ENCODE measurements around the gene SEPTIN5. TPM values are rescaled to one million over a fixed set of nuclear protein-coding genes. Genes with fewer than 3 reads are reported as not detected.

Gene SEPTIN5
- total and polyA plus RNA-seq, 2 donors from 2014 or later = 10.4 to 13.0 TPM

DNA sequence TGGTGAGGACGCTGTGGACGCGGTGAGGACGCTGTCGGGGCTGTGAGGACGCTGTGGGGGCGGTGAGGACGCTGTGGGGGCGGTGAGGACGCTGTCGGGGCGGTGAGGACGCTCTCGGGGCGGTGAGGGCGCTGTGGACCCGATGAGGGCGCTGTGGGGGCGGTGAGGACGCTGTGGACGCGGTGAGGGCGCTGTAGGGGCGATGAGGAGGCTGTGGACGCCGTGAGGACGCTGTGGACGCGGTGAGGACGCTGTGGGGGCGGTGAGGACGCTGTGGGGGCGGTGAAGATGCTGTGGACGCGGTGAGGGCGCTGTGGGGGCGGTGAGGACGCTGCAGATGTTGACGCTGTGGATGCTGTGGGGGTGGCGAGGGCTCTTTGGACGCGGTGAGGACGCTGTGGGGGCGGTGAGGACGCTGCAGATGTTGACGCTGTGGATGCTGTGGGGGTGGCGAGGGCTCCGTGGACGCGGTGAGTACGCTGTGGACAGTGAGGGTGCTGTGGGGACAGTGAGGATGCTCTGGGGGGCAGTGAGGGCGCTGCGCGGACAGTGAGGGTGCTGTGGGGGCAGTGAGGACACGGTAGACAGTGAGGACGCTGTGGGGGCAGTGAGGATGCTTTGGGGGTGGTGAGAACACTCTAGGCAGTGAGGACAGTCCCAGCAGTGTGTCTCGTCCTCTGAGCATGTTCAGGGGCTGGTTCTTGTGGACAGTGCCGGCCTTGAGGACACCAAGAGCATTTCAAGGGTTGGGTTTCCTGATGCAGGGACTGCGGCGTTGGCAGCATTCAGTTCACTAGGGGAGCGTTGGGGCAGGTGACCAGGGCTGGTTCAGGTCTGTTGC, 13.2 kb downstream of the SEPTIN5 start:
- Histone ChIP-seq H3K27ac (ENCODE audit: low read depth in 2 of 2, low read length in 2 of 2) (no peak overlapping the region), H3K36me3 (ENCODE audit: control insufficient read depth in 2 of 3, insufficient read depth in 3 of 3, low read length in 3 of 3) (no peaks in the 10 kb centered on the region), H3K9ac (ENCODE audit: low read length in 3 of 3) (no peak overlapping the region), H3K9me3 (ENCODE audit: control insufficient read depth in 2 of 3, insufficient read depth in 1 of 3, low read length in 3 of 3) (no peaks in the 10 kb centered on the region), H3K27me3 (ENCODE audit: control insufficient read depth, insufficient read depth, low read length) (peaks cover 8% of the 10 kb centered on the region), H3K4me3 (ENCODE audit: low read length in 3 of 3) (no peak overlapping the region), H3K4me1 (ENCODE audit: control insufficient read depth in 2 of 3, insufficient read depth in 2 of 3, low read depth in 1 of 3, low read length in 3 of 3) (peaks cover 0 to 11% (median 0%) of the 10 kb centered on the region in 3 donors)
- intact Hi-C loops (cut with DNase I) = no loop called here
- DNase-seq = no peak
- no peak for FAIRE-seq
- TF ChIP-seq, protein P1, sequence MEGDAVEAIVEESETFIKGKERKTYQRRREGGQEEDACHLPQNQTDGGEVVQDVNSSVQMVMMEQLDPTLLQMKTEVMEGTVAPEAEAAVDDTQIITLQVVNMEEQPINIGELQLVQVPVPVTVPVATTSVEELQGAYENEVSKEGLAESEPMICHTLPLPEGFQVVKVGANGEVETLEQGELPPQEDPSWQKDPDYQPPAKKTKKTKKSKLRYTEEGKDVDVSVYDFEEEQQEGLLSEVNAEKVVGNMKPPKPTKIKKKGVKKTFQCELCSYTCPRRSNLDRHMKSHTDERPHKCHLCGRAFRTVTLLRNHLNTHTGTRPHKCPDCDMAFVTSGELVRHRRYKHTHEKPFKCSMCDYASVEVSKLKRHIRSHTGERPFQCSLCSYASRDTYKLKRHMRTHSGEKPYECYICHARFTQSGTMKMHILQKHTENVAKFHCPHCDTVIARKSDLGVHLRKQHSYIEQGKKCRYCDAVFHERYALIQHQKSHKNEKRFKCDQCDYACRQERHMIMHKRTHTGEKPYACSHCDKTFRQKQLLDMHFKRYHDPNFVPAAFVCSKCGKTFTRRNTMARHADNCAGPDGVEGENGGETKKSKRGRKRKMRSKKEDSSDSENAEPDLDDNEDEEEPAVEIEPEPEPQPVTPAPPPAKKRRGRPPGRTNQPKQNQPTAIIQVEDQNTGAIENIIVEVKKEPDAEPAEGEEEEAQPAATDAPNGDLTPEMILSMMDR (IDR thresholded peaks at IDR 0.05; ENCODE audit: borderline replicate concordance, extremely low read depth, insufficient read depth) = no peak

DNA sequence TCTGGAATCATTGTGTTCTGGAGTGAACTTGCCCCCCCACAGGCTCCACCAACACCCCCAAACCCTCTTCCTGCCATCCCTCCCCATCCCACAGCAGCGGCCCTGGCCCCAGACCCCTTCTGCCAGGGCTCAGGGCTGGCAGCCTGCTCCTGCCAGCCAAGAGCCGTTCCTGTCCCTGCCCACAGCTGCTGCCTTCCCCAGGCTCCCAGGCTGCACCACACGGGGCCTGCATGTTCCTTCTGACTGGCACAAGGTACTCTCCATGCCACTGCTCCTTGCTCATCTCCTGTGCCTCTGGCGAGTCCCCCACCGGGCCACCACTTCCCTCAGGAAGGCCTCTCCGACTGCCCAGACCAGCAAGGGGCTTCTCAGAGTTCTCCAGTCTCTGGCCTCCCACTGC, 14.0 kb downstream of the SEPTIN5 start:
- peaks cover 8% of the 10 kb centered on the region for H3K27me3 ChIP-seq (ENCODE audit: control insufficient read depth, insufficient read depth, low read length)
- TF ChIP-seq, protein P1 (IDR thresholded peaks at IDR 0.05; ENCODE audit: borderline replicate concordance, extremely low read depth, insufficient read depth) = no peak
- peaks cover 0 to 8% (median 0%) of the 10 kb centered on the region in 3 donors for H3K4me1 ChIP-seq (ENCODE audit: control insufficient read depth in 2 of 3, insufficient read depth in 2 of 3, low read depth in 1 of 3, low read length in 3 of 3)
- no peaks in the 10 kb centered on the region for H3K9me3 ChIP-seq (ENCODE audit: control insufficient read depth in 2 of 3, insufficient read depth in 1 of 3, low read length in 3 of 3)
- no peak overlapping the region for H3K27ac ChIP-seq (ENCODE audit: low read depth in 2 of 2, low read length in 2 of 2)
- no peak overlapping the region for H3K4me3 ChIP-seq (ENCODE audit: low read length in 3 of 3)
- FAIRE-seq (no peak), DNase-seq (no peak)
- H3K36me3 ChIP-seq (ENCODE audit: control insufficient read depth in 2 of 3, insufficient read depth in 3 of 3, low read length in 3 of 3) = no peaks in the 10 kb centered on the region
- H3K9ac ChIP-seq (ENCODE audit: low read length in 3 of 3) = no peak overlapping the region
- intact Hi-C loops (cut with DNase I) = no loop called here

DNA sequence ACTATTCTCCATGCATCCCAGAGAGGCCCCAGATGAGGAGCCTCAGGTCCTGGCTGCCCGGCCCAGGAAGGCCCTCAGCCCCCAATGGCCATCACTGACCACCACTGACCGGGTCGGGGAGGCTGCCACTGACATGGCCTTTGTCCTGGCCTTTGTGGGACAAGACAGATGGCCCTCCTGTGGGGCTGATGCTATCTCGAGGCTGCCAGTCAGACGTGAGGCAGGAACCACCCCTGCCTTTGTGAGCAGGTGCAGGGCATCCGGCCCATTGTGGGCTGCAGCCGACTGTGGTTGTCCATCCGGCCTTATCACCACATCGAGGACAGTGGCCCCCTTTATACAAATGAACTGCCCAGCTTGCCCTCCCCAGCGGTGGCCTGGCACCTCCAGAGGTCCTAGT, 14.5 kb downstream of the SEPTIN5 start:
- TF ChIP-seq, protein P1 (IDR thresholded peaks at IDR 0.05; ENCODE audit: borderline replicate concordance, extremely low read depth, insufficient read depth) = no peak
- no peak overlapping the region for H3K9ac ChIP-seq (ENCODE audit: low read length in 3 of 3)
- H3K27ac ChIP-seq (ENCODE audit: low read depth in 2 of 2, low read length in 2 of 2) = no peak overlapping the region
- H3K27me3 ChIP-seq (ENCODE audit: control insufficient read depth, insufficient read depth, low read length) = peaks cover 8% of the 10 kb centered on the region
- intact Hi-C loops (cut with DNase I) = no loop called here
- no peak for DNase-seq
- no peak overlapping the region for H3K4me3 ChIP-seq (ENCODE audit: low read length in 3 of 3)
- peaks cover 0 to 7% (median 0%) of the 10 kb centered on the region in 3 donors for H3K4me1 ChIP-seq (ENCODE audit: control insufficient read depth in 2 of 3, insufficient read depth in 2 of 3, low read depth in 1 of 3, low read length in 3 of 3)
- no peak for FAIRE-seq
- H3K9me3 ChIP-seq (ENCODE audit: control insufficient read depth in 2 of 3, insufficient read depth in 1 of 3, low read length in 3 of 3) = no peaks in the 10 kb centered on the region
- no peaks in the 10 kb centered on the region for H3K36me3 ChIP-seq (ENCODE audit: control insufficient read depth in 2 of 3, insufficient read depth in 3 of 3, low read length in 3 of 3)
